ENCODE data around the gene CHRM1.

GRCh38 chr11:62880231-62880802 is 40.8 kb downstream of the CHRM1 start:
- no peak for TF ChIP-seq CTCF (IDR thresholded peaks at IDR 0.05)
- no peak for TF ChIP-seq POLR2AphosphoS5 (IDR thresholded peaks at IDR 0.05)
- no peak for TF ChIP-seq EP300 (IDR thresholded peaks at IDR 0.05)

All from stomach (tissue), 4 donors.